Muscle layer of duodenum (tissue), 2 donors: ENCODE data around the gene ATG10.
A peak's percentile ranks its signal among the peaks of the same experiment; 100 is the strongest.

Experiments
- H3K27ac ChIP-seq: one replicate; pipeline ENCODE4 v1.7.0; 2013; ENCODE audit warnings: mild to moderate bottlenecking, low read length
- H3K27me3 ChIP-seq: one replicate; pipeline ENCODE4 v1.7.0; 2013; ENCODE audit warnings: low read depth, mild to moderate bottlenecking, control low read depth, low read length
- H3K36me3 ChIP-seq, 2 donors: one replicate each; pipeline ENCODE4 v1.7.0; 2013; ENCODE audit warnings: low read length in 2 of 2, control low read depth in 1 of 2, mild to moderate bottlenecking in 1 of 2; ENCODE audit not compliant: insufficient read depth in 2 of 2, control insufficient read depth in 1 of 2
- H3K4me1 ChIP-seq, 2 donors: one replicate each; pipeline ENCODE4 v1.7.0; 2013; ENCODE audit warnings: low read length in 2 of 2, mild to moderate bottlenecking in 2 of 2, control low read depth in 1 of 2, moderate library complexity in 1 of 2; ENCODE audit not compliant: insufficient read depth in 2 of 2, control insufficient read depth in 1 of 2
- H3K4me3 ChIP-seq, 2 donors: one replicate each; pipeline ENCODE4 v1.7.0; 2013; ENCODE audit warnings: low read length in 2 of 2, low read depth in 1 of 2, mild to moderate bottlenecking in 1 of 2
- H3K9me3 ChIP-seq, 2 donors: one replicate each; pipeline ENCODE4 v1.7.0; 2013; ENCODE audit warnings: low read length in 2 of 2, control low read depth in 1 of 2, mild to moderate bottlenecking in 1 of 2; ENCODE audit not compliant: control insufficient read depth in 1 of 2
- donor health status: healthy.

Gene ATG10

GRCh38 chr5:82154776-82155175 is 183.0 kb downstream of the ATG10 start:
- H3K4me3 ChIP-seq: no peak overlapping the region
- H3K27me3 ChIP-seq: no peaks in the 10 kb centered on the region
- no peaks in the 10 kb centered on the region for H3K4me1 ChIP-seq
- no peak overlapping the region for H3K27ac ChIP-seq
- H3K36me3 ChIP-seq: no peaks in the 10 kb centered on the region
- no peaks in the 10 kb centered on the region for H3K9me3 ChIP-seq

GRCh38 chr5:82155305-82155704 is 183.5 kb downstream of the ATG10 start:
- Histone ChIP-seq H3K4me3 (no peak overlapping the region), H3K9me3 (no peaks in the 10 kb centered on the region), H3K36me3 (no peaks in the 10 kb centered on the region), H3K4me1 (no peaks in the 10 kb centered on the region), H3K27ac (no peak overlapping the region), H3K27me3 (no peaks in the 10 kb centered on the region)

GRCh38 chr5:82156874-82157273 is 185.1 kb downstream of the ATG10 start:
- Histone ChIP-seq H3K27ac (no peak overlapping the region), H3K4me3 (no peak overlapping the region), H3K36me3 (no peaks in the 10 kb centered on the region), H3K9me3 (no peaks in the 10 kb centered on the region), H3K27me3 (no peaks in the 10 kb centered on the region), H3K4me1 (no peaks in the 10 kb centered on the region)

- Histone ChIP-seq H3K36me3 (no peaks in the 10 kb centered on the region), H3K4me3 (no peak overlapping the region), H3K4me1 (no peaks in the 10 kb centered on the region), H3K27me3 (no peaks in the 10 kb centered on the region), H3K9me3 (no peaks in the 10 kb centered on the region), H3K27ac (no peak overlapping the region)
These were observed 187.1 kb downstream of the ATG10 start for GRCh38 chr5:82158755-82159413.

GRCh38 chr5:82160948-82161347 is 189.1 kb downstream of the ATG10 start:
- Histone ChIP-seq H3K4me3 (no peak overlapping the region), H3K27me3 (no peaks in the 10 kb centered on the region), H3K4me1 (peaks cover 4 to 6% of the 10 kb centered on the region in 2 donors), H3K27ac (no peak overlapping the region), H3K36me3 (no peaks in the 10 kb centered on the region), H3K9me3 (no peaks in the 10 kb centered on the region)

GRCh38 chr5:82162573-82162972 is 190.8 kb downstream of the ATG10 start:
- H3K4me1 ChIP-seq: peaks cover 6 to 9% of the 10 kb centered on the region in 2 donors
- H3K27me3 ChIP-seq: no peaks in the 10 kb centered on the region
- no peaks in the 10 kb centered on the region for H3K36me3 ChIP-seq
- no peak overlapping the region for H3K27ac ChIP-seq
- no peaks in the 10 kb centered on the region for H3K9me3 ChIP-seq
- no peak overlapping the region for H3K4me3 ChIP-seq

- H3K27ac ChIP-seq: no peak overlapping the region
- no peaks in the 10 kb centered on the region for H3K27me3 ChIP-seq
- H3K9me3 ChIP-seq: no peaks in the 10 kb centered on the region
- H3K36me3 ChIP-seq: no peaks in the 10 kb centered on the region
- peaks cover 6 to 11% of the 10 kb centered on the region in 2 donors for H3K4me1 ChIP-seq
- H3K4me3 ChIP-seq: no peak overlapping the region
These were observed 191.8 kb downstream of the ATG10 start for GRCh38 chr5:82163452-82164175.

- Histone ChIP-seq H3K4me3 (no peak overlapping the region), H3K36me3 (no peaks in the 10 kb centered on the region), H3K4me1 (peaks cover 6 to 11% of the 10 kb centered on the region in 2 donors), H3K27me3 (no peaks in the 10 kb centered on the region), H3K9me3 (no peaks in the 10 kb centered on the region), H3K27ac (no peak overlapping the region)
These were observed 192.6 kb downstream of the ATG10 start for GRCh38 chr5:82164176-82164976.

- Histone ChIP-seq H3K4me3 (no peak overlapping the region), H3K27ac (no peak overlapping the region), H3K36me3 (no peaks in the 10 kb centered on the region), H3K27me3 (no peaks in the 10 kb centered on the region), H3K4me1 (peaks cover 6 to 11% of the 10 kb centered on the region in 2 donors), H3K9me3 (no peaks in the 10 kb centered on the region)
These were observed 193.3 kb downstream of the ATG10 start for GRCh38 chr5:82164977-82165713.

- Histone ChIP-seq H3K4me1 (peaks cover 6 to 11% of the 10 kb centered on the region in 2 donors), H3K27ac (peak overlapping the region; percentile 26), H3K27me3 (no peaks in the 10 kb centered on the region), H3K4me3 (no peak overlapping the region), H3K36me3 (no peaks in the 10 kb centered on the region), H3K9me3 (no peaks in the 10 kb centered on the region)
These were observed 194.1 kb downstream of the ATG10 start for GRCh38 chr5:82165740-82166530.
